Glutamatergic neuron (in vitro differentiated cells): ENCODE measurements around the gene USH1G. TPM values are rescaled to one million over a fixed set of nuclear protein-coding genes. Genes with fewer than 3 reads are reported as not detected.

Experiments used
- DNase-seq: peaks from one replicate; pipeline ENCODE4 v3.0.0; 2022
- H3K27ac Mint-ChIP-seq: one replicate; pipeline ENCODE4 v1.8.0; 2020; ENCODE audit warnings: mild to moderate bottlenecking, mixed read lengths, inconsistent platforms; ENCODE audit not compliant: unreplicated experiment
- H3K27me3 Mint-ChIP-seq: one replicate; pipeline ENCODE4 v1.8.0; 2020; ENCODE audit warnings: mild to moderate bottlenecking, moderate library complexity, mixed read lengths, inconsistent platforms; ENCODE audit not compliant: unreplicated experiment
- H3K36me3 Mint-ChIP-seq: one replicate; pipeline ENCODE4 v1.8.0; 2020; ENCODE audit warnings: mild to moderate bottlenecking, mixed read lengths, inconsistent platforms; ENCODE audit not compliant: unreplicated experiment
- H3K4me1 Mint-ChIP-seq: one replicate; pipeline ENCODE4 v1.8.0; 2020; ENCODE audit warnings: mild to moderate bottlenecking, low read depth, mixed read lengths, inconsistent platforms; ENCODE audit not compliant: unreplicated experiment
- H3K4me3 Mint-ChIP-seq: one replicate; pipeline ENCODE4 v1.8.0; 2020; ENCODE audit warnings: mild to moderate bottlenecking, mixed read lengths, inconsistent platforms; ENCODE audit not compliant: unreplicated experiment
- H3K9me3 Mint-ChIP-seq: one replicate; pipeline ENCODE4 v1.8.0; 2020; ENCODE audit warnings: mild to moderate bottlenecking, moderate library complexity, mixed read lengths, inconsistent platforms; ENCODE audit not compliant: unreplicated experiment
- total RNA-seq: library from RNA; stranded (reverse); fragmentation: NEBNext Ultra II Directional; extraction: Animal tissue kit (Norgen Biotek cat#: 25700); gene quantifications from one replicate; pipeline ENCODE4 v1.2.1, GENCODE V29; 2021; ENCODE audit not compliant: unreplicated experiment
- TF ChIP-seq, protein P1 (sequence below): fragments of 200-600 bp; sonication (generic); IDR thresholded peaks from one replicate; pipeline ENCODE4 v1.5.0; 2021; ENCODE audit not compliant: partially characterized antibody, unreplicated experiment

The USH1G gene
- total RNA-seq, 1 donor from 2014 or later: 0.12 TPM

DNA sequence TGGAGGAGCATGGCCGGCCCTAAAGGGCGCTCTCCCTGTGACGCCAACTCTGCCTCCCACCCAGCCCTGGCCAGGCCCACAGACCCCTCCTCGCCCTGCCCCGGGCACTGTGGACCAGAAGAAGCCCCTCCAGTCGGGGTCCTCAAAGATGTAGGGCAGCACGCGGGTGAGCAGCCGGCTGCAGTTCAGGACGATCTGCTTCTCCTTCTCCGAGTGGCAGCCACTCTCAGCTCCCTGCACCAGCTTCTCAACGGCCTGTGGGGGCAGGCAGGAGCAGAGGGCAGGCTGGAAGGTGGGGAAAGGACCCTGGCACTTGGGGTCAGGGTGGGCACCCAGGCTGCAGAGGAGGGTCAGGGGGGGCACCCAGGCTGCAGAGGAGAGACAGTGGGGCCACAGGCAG is 40.6 kb upstream of the USH1G start:
- H3K36me3 Mint-ChIP-seq: no peaks in the 10 kb centered on the region
- H3K4me3 Mint-ChIP-seq: no peak overlapping the region
- H3K27me3 Mint-ChIP-seq: peaks cover 5% of the 10 kb centered on the region
- peaks cover 5% of the 10 kb centered on the region for H3K9me3 Mint-ChIP-seq
- H3K4me1 Mint-ChIP-seq: peaks cover 1% of the 10 kb centered on the region
- TF ChIP-seq, protein P1, sequence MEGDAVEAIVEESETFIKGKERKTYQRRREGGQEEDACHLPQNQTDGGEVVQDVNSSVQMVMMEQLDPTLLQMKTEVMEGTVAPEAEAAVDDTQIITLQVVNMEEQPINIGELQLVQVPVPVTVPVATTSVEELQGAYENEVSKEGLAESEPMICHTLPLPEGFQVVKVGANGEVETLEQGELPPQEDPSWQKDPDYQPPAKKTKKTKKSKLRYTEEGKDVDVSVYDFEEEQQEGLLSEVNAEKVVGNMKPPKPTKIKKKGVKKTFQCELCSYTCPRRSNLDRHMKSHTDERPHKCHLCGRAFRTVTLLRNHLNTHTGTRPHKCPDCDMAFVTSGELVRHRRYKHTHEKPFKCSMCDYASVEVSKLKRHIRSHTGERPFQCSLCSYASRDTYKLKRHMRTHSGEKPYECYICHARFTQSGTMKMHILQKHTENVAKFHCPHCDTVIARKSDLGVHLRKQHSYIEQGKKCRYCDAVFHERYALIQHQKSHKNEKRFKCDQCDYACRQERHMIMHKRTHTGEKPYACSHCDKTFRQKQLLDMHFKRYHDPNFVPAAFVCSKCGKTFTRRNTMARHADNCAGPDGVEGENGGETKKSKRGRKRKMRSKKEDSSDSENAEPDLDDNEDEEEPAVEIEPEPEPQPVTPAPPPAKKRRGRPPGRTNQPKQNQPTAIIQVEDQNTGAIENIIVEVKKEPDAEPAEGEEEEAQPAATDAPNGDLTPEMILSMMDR: no peak
- no peak overlapping the region for H3K27ac Mint-ChIP-seq
- no peak for DNase-seq

DNA sequence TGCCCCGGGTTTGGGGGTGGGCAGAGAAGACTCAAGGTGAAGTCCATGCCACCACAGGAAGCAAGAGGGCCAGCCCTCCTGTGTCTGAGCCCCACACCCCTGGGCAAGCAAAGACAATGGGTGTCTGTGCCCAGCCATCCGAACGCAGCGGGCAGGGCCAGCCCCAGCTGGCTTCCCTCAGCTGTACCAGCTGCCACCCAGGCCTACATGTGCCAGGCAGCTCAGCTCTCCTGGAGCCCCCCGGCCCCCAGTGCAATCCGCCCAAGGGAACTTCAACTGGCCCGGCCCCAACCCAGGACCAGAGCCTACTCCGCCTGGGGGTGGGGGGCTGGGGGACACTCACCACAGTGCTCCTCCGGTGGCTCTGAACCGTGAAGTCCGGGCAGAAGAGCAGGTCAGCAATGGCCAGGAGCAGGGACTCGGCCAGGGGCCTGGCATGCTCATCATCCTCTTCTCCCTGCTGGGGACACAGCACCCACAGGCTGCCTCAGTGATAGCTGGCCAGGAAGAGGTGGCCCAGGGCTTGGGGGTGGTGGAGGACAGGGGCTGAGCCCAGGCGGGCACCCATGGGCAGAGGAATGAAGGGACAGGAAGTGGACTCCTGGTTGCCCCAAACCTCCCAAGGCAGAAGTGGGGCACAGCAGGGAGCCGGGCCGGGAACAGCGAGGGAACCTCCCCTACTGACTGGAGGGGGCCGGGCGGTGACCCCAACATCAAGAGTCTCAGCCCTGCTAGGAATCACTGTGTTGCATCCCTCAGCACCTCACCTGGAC is 39.8 kb upstream of the USH1G start:
- H3K36me3 Mint-ChIP-seq: no peaks in the 10 kb centered on the region
- peaks cover 7% of the 10 kb centered on the region for H3K27me3 Mint-ChIP-seq
- H3K27ac Mint-ChIP-seq: no peak overlapping the region
- no peak for DNase-seq
- H3K4me3 Mint-ChIP-seq: no peak overlapping the region
- peaks cover 6% of the 10 kb centered on the region for H3K9me3 Mint-ChIP-seq
- peaks cover 4% of the 10 kb centered on the region for H3K4me1 Mint-ChIP-seq
- TF ChIP-seq, protein P1: no peak

DNA sequence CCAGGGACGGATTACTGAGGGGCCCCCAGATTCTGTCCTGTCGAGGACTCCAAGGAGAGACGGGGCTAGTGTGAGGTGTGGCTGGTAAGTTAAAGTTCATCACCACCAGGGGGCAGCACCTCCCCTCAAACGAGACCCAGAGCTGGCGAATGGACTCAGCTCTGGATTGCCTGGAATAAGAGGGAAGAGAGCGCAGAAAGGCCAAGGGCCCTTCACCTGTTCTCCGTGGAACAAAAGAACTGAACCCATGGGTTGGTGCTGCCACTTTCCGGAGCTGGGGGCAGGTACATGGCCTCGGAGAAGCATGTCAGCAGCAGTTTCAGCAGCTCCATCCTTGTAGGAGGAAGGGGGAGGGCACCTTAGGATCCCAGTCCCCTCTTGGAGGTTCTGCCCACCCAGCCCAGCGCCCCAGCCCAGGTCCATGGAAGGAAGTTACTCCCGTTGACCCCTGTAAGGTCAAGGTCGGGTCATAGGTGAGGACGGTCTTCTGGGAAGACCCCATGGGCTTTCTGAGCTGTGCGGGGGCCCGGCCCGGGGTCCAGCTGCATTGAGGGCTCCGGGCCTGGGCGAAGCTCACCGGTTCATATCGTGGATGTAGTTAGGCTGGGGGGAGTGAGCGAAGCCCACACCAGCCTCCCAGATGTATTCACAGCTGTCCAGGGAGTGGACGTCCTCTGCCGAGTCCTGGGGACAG is 38.7 kb upstream of the USH1G start:
- peaks cover 7% of the 10 kb centered on the region for H3K9me3 Mint-ChIP-seq
- TF ChIP-seq, protein P1: peak; percentile 85
- H3K4me3 Mint-ChIP-seq: no peak overlapping the region
- H3K27me3 Mint-ChIP-seq: peaks cover 7% of the 10 kb centered on the region
- peak; percentile 91 for DNase-seq
- peaks cover 4% of the 10 kb centered on the region for H3K4me1 Mint-ChIP-seq
- no peak overlapping the region for H3K27ac Mint-ChIP-seq
- H3K36me3 Mint-ChIP-seq: no peaks in the 10 kb centered on the region

DNA sequence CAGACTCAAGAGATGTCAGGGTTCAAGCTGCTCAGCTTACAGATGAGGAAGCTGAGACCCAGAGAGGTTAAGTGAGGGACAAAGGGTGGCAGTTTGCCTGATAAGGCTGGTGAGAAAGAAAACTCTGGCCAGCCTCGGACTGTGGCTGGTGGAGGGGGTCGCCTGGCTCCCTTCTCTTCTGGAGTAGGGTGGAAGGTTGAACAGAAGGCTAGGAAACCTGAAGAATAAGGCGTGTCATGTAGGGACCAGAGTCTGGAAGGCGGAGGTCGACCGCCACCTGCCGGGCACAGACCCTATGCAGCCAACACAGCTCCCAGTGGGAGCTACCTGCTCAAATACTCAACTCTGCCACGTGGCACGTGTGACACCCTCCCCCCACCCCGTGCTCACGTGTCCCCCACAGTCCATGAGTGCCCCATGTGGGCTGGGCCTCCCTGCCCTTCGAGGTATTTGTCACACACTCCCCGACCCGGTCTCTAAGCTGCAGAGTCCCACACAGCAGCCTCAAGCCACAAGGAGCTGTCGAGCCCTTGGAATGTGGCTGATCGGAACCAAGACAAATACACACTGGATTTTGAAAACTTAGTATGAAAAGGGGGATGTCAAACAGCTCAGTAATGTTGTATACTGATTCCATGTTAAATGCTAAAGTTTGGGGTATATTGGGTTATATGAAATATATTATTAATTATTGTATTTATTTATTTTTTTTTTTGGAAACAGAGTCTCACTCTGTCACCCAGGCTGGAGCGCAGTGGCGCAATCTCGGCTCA is 37.7 kb upstream of the USH1G start:
- Mint-ChIP-seq H3K27me3 (peaks cover 7% of the 10 kb centered on the region), H3K4me1 (peaks cover 4% of the 10 kb centered on the region), H3K27ac (no peak overlapping the region), H3K9me3 (peaks cover 7% of the 10 kb centered on the region), H3K4me3 (no peak overlapping the region), H3K36me3 (no peaks in the 10 kb centered on the region)
- TF ChIP-seq, protein P1: peak; percentile 57
- DNase-seq: peak; percentile 71
